GM18505 (cell line): Measurements from ENCODE around the gene MICALL2.

Source experiments
- ATAC-seq: cut with Tn5 transposase; IDR thresholded peaks from one replicate; pipeline ENCODE4 v1.9.1; 2021; ENCODE audit not compliant: unreplicated experiment
- POLR2A ChIP-seq: IDR thresholded peaks from 4 replicates; pipeline ENCODE4 v1.6.1; 2011; ENCODE audit warnings: borderline replicate concordance; ENCODE audit not compliant: insufficient read depth, insufficient read length; ENCODE audit errors: extremely low read depth

The MICALL2 gene

GRCh38 chr7:1486571-1486970 is 27.3 kb upstream of the MICALL2 start:
- ATAC-seq = no peak
- TF ChIP-seq POLR2A = no peak

GRCh38 chr7:1485156-1485555 is 25.9 kb upstream of the MICALL2 start:
- no peak for TF ChIP-seq POLR2A

DNA sequence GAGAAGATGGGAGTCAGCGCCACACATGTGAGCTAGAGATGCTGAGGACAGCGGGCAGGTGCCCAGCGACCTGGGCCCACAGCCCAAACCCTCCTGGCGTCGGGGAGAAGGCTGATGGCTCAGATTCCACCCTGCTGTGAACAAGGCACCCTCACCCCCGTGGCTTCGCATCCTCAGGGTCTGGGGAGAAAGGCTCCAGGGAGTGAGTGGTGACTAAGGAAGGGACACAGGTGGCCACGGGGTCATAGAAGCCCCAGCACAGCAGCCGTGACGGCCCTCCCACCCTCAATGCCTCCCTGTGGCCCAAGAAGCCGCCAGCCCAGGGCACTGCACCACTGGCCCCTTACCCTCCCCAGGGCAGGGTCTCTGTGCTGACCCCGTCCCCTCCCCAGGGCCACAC is 25.3 kb upstream of the MICALL2 start:
- ATAC-seq = no peak
- TF ChIP-seq POLR2A = no peak

More at GRCh38 chr7:1485156-1485555, 25.9 kb upstream of the MICALL2 start:
- ATAC-seq = no peak

- no peak for TF ChIP-seq POLR2A
- no peak for ATAC-seq
Observed at GRCh38 chr7:1483536-1484505, 24.6 kb upstream of the MICALL2 start.

DNA sequence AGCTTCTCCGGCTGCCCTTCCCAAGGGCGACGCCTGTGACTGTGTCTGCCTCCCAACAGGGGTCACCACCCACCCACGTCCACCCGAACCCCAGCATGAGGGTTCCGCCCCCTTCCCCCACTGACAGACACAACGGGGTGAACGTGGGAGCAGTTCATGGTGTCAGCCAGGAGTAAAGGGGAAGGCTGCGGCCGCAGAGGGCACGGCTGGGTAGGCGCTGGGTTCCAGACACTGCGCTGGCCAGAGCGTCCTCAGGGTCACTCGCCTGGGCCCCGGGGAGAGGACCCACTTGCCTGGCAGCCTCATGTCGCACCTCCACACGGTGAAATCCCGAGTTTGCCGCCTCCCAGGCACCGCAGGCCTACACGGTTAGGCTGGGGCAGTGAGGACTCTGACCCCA is 23.8 kb upstream of the MICALL2 start:
- TF ChIP-seq POLR2A = no peak
- ATAC-seq = no peak

GRCh38 chr7:1481300-1481699 is 22.0 kb upstream of the MICALL2 start:
- no peak for TF ChIP-seq POLR2A
- no peak for ATAC-seq

DNA sequence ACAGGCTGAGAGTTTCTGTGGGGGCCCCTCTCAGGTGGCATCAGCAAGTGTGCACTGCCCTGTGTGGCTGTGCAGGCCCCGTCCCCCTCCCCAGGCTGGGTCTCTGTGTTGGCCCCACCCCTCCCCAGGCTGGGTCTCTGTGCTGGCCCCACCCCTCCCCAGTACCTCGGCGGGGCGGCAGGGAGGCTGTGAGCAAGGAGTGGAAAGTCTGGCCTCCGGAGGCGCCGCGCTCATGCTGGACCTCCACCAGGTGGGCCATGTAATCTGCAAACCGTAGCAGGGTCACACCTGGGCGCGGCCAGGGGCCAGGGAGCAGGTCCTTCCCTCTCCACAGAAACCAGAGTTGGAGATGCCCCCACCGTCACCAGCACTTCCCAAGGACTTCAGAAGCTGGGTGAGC is 21.4 kb upstream of the MICALL2 start:
- ATAC-seq = no peak
- TF ChIP-seq POLR2A = no peak

DNA sequence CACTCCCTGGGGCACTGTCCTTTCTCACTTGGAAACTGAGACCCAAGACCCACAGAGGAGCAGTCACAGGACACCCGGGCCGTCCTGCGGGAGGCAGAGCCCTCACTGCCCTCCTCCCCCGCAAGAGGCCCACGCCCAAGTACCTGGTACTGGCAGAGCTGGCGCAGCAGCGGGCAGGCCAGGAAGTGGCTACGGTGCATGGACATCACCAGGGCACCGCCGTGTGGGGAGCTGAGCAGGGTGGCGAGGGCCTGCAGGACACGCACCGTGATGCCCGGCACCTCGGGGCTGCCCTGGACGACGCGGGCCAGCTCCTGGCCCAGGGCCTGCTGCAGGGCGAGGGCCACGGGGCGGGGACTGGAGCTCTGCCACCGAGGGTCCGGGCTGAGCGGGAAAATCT is 20.0 kb upstream of the MICALL2 start:
- ATAC-seq = no peak
- TF ChIP-seq POLR2A = no peak

DNA sequence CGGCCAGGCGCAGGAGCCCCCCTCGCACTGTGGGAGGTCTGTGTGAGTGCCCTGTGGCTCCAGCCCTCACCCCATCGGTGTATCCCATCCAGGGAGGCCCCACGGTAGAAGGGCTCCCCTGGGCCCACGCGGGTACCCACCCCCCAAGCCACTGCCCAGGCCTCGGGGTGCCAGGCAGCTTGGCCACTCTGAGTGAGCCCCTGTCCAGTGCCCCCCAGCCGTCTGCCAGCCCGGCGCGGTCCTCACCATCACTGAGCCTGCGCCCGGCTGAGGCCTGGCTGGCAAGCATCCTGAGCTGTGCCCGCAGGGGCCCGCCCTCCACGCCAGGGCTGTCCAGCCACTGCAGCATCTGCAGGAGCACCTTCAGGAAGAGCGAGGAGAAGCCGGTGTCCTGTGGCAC is 19.2 kb upstream of the MICALL2 start:
- no peak for ATAC-seq
- TF ChIP-seq POLR2A = no peak

GRCh38 chr7:1476859-1477258 is 17.6 kb upstream of the MICALL2 start:
- no peak for TF ChIP-seq POLR2A
- no peak for ATAC-seq

DNA sequence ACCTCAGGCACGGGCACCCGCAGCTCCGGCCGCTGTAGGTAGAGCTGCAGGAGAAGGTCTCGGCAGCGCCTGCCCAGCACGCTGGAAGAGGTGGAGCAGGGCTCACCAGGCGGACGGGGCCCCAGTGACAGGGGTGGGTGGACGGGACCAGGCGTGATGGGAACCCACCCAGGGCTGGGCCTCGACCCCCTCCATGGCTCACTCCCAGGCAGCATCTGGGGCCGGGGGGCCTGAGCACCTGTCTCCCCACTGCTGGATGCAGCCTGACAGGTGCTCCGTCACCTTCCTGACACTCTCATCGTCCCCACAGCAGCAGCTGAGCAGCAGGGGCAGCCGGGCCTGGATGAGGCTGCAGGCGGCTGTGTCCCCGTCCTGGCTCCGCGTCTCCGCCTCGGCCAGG is 16.7 kb upstream of the MICALL2 start:
- ATAC-seq = no peak
- TF ChIP-seq POLR2A = no peak

GRCh38 chr7:1475393-1475792 is 16.1 kb upstream of the MICALL2 start:
- no peak for ATAC-seq

GRCh38 chr7:1474736-1475135 is 15.5 kb upstream of the MICALL2 start:
- TF ChIP-seq POLR2A = no peak
- ATAC-seq = no peak

More at GRCh38 chr7:1475393-1475792, 16.1 kb upstream of the MICALL2 start:
- no peak for TF ChIP-seq POLR2A

DNA sequence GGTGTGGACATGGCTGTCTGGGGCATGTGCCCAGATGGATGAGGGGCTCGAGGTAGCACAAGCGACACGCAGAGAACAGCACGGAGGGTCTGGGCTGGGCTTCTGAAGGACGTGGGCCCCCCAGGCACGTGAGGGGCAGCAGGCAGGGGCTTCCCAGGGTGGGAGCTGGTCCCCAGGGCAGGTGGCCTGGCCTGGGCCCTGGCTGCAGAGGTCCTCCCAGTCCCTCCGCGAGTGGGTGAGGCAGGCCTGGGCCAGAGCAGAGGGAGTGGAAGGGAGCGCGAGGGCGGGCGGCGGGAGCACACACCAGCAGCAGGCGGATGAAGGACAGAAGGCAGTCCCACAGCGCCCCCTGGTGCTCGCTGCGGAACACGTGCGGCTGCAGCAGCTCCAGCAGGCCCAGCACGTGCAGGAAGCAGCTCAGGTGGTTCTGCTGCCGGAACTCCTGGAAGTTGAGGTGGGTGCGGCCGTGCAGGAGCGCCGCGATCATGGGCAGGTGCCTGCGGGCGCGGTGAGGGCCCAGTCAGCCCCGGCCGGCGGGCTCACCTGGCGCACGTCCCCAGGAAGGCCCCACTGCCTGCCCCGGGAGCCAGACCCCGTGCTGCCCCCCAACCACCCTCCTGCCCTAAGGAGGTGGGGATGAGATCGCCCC is 14.7 kb upstream of the MICALL2 start:
- no peak for ATAC-seq
- TF ChIP-seq POLR2A = no peak

GRCh38 chr7:1470901-1471300 is 11.6 kb upstream of the MICALL2 start:
- ATAC-seq = no peak
- no peak for TF ChIP-seq POLR2A
